HepG2 (cell line): Measurements from ENCODE around the gene ABCC3. TPM values are rescaled to one million over a fixed set of nuclear protein-coding genes. Genes with fewer than 3 reads are reported as not detected.

Experiments used
- BORCS8-MEF2B ChIP-seq: sonication (generic); formaldehyde crosslinking; IDR thresholded peaks from 2 replicates; pipeline ENCODE4 v1.8.0; 2022; ENCODE audit warnings: mild to moderate bottlenecking, missing genetic modification reagents
- ELF4 ChIP-seq: sonication (generic); formaldehyde crosslinking; IDR thresholded peaks from 2 replicates; pipeline ENCODE4 v1.5.0; 2020; ENCODE audit warnings: missing genetic modification reagents, mild to moderate bottlenecking, moderate library complexity, borderline replicate concordance
- GATAD2A ChIP-seq: IDR thresholded peaks from 2 replicates; pipeline ENCODE4 v1.6.1; 2016
- KDM1A ChIP-seq: IDR thresholded peaks from 2 replicates; pipeline ENCODE4 v1.6.1; 2016; ENCODE audit warnings: missing compliant biosample characterization
- NONO ChIP-seq, 2 experiments: fragments of 450-650 bp in 1 of 2; sonication (generic) in 1 of 2; formaldehyde crosslinking in 1 of 2; IDR thresholded peaks in 1 of 2; conservative IDR thresholded peaks in 1 of 2; 2 replicates each; pipeline versions ENCODE4 v1.6.1 to v1.8.0; 2017 to 2022; ENCODE audit warnings: mild to moderate bottlenecking in 1 of 2, missing genetic modification reagents in 1 of 2, moderate library complexity in 1 of 2
- RCOR2 ChIP-seq: IDR thresholded peaks from 2 replicates; pipeline ENCODE4 v1.6.1; 2016; ENCODE audit warnings: missing biosample characterization, missing genetic modification reagents
- SAFB2 ChIP-seq: sonication (generic); formaldehyde crosslinking; IDR thresholded peaks from 2 replicates; pipeline ENCODE4 v1.5.1; 2020; ENCODE audit warnings: missing genetic modification reagents, low read depth, mild to moderate bottlenecking, borderline replicate concordance
- SRSF9 ChIP-seq: fragments of 200-400 bp; formaldehyde crosslinking; IDR thresholded peaks from 2 replicates; pipeline ENCODE4 v1.6.1; 2018; ENCODE audit warnings: borderline replicate concordance, mild to moderate bottlenecking, low read depth, low read length; ENCODE audit not compliant: insufficient read depth, poor library complexity, severe bottlenecking
- TEAD3 ChIP-seq: optimal IDR thresholded peaks from 2 replicates; pipeline ENCODE3; 2016; ENCODE audit warnings: borderline replicate concordance
- ZNF350 ChIP-seq: sonication (generic); formaldehyde crosslinking; IDR thresholded peaks from 2 replicates; pipeline ENCODE4 v1.4.0; 2020; ENCODE audit warnings: mild to moderate bottlenecking, low read depth, missing genetic modification reagents, borderline replicate concordance
- ZNF441 ChIP-seq: sonication (generic); formaldehyde crosslinking; IDR thresholded peaks from 2 replicates; pipeline ENCODE4 v1.7.0; 2021; ENCODE audit warnings: missing genetic modification reagents, borderline replicate concordance
- ZNF510 ChIP-seq: sonication (generic); formaldehyde crosslinking; IDR thresholded peaks from 2 replicates; pipeline ENCODE4 v1.4.0; 2020; ENCODE audit warnings: low read depth, mild to moderate bottlenecking, missing genetic modification reagents
- ZNF562 ChIP-seq: sonication (generic); formaldehyde crosslinking; IDR thresholded peaks from 2 replicates; pipeline ENCODE4 v1.8.0; 2022; ENCODE audit warnings: missing genetic modification reagents, borderline replicate concordance
- ZNF773 ChIP-seq: sonication (generic); formaldehyde crosslinking; IDR thresholded peaks from 2 replicates; pipeline ENCODE4 v1.4.0; 2020; ENCODE audit warnings: missing genetic modification reagents, borderline replicate concordance
- ZNF891 ChIP-seq: sonication (generic); formaldehyde crosslinking; IDR thresholded peaks from 2 replicates; pipeline ENCODE4 v1.5.0; 2020; ENCODE audit warnings: mild to moderate bottlenecking, missing genetic modification reagents
- polyA plus RNA-seq, 8 experiments: library from polyadenylated mRNA; depleted of rRNA in 3 of 8; stranded (reverse) in 7 of 8; unstranded in 1 of 8; fragments of >200 nt; fragmentation: Illumina TruSeq in 4 of 8; extraction: Trizol in 4 of 8; gene quantifications; 2 replicates each; pipeline versions ENCODE4 v1.2.1 to v1.2.3, GENCODE V29; 2011 to 2016; ENCODE audit warnings: low read depth in 4 of 8, missing spikeins in 1 of 8, mixed read lengths in 1 of 8; ENCODE audit not compliant: insufficient read depth in 1 of 8
- total RNA-seq, 5 experiments: library from RNA; depleted of rRNA; stranded (reverse); fragments of >200 nt; fragmentation: Illumina TruSeq; extraction: Trizol; gene quantifications; 2 replicates each; pipeline ENCODE4 v1.2.3, GENCODE V29; 2016; ENCODE audit warnings: low read depth in 1 of 5
- TF ChIP-seq, protein P1 (sequence below): IDR thresholded peaks from 2 replicates; pipeline ENCODE4 v1.6.1; 2016; ENCODE audit warnings: missing biosample characterization, missing genetic modification reagents, low read depth
- TF ChIP-seq, protein P2 (sequence below): sonication (generic); formaldehyde crosslinking; IDR thresholded peaks from 2 replicates; pipeline ENCODE4 v1.8.1; 2023; ENCODE audit warnings: mild to moderate bottlenecking, missing genetic modification reagents
- TF ChIP-seq, protein P3 (sequence below): sonication (generic); formaldehyde crosslinking; IDR thresholded peaks from 2 replicates; pipeline ENCODE4 v1.8.0; 2022; ENCODE audit warnings: missing genetic modification reagents, mild to moderate bottlenecking, moderate library complexity, borderline replicate concordance
- TF ChIP-seq, protein P4 (sequence below): sonication (generic); formaldehyde crosslinking; IDR thresholded peaks from 2 replicates; pipeline ENCODE4 v1.5.0; 2020; ENCODE audit warnings: missing genetic modification reagents, mild to moderate bottlenecking, borderline replicate concordance
- TF ChIP-seq, protein P5 (sequence below): sonication (generic); formaldehyde crosslinking; IDR thresholded peaks from 2 replicates; pipeline ENCODE4 v1.4.0; 2020; ENCODE audit warnings: mild to moderate bottlenecking, missing genetic modification reagents
- TF ChIP-seq, protein P6 (sequence below): sonication (generic); formaldehyde crosslinking; IDR thresholded peaks from 2 replicates; pipeline ENCODE4 v1.4.0; 2020; ENCODE audit warnings: mild to moderate bottlenecking, missing genetic modification reagents

The ABCC3 gene
- total and polyA plus RNA-seq, 2 of the 13 experiments (the other 11 are each of a cell fraction or from before 2014, with no cell fraction given): 25.2 to 50.7 TPM

DNA sequence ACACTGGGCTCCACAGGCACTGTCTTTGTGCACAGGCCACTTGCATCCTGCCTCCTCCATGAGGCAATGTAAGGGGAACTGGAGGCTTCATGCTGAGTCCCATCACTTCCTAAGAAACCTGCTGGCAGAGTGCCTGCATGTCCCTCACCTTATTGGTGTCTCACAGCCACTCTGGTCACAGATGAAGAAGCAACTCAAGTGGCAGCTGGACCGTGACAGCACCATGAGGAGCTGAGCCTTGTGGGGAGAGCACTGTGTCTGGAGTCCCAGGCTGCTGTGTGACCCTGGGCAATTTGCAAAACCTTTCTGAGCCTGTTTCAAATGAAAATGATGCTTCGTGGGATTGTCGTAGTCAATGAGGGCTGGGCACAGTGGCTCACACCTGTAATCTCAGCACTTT lies 53.6 kb downstream of the ABCC3 start (continued):
- no peak for TF ChIP-seq NONO (IDR thresholded peaks at IDR 0.05)
- no peak for TF ChIP-seq NONO (CRISPR knock-in tag; conservative IDR thresholded peaks at IDR 0.05)
- TF ChIP-seq SRSF9: no peak
- TF ChIP-seq ZNF773: no peak
- 0 out of 2 replicates have a peak, but pooled peaks have one; percentile 13 for TF ChIP-seq ZNF891
- TF ChIP-seq, protein P1, sequence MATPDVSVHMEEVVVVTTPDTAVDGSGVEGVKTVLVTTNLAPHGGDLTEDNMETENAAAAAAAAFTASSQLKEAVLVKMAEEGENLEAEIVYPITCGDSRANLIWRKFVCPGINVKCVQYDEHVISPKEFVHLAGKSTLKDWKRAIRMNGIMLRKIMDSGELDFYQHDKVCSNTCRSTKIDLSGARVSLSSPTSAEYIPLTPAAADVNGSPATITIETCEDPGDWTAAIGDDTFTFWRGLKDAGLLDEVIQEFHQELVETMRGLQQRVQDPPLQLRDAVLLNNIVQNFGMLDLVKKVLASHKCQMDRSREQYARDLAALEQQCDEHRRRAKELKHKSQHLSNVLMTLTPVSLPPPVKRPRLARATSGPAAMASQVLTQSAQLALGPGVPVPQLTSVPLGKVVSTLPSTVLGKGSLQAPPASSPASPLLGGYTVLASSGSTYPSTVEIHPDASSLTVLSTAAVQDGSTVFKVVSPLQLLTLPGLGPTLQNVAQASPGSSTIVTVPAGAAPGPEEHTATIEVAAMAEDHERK (CRISPR knock-in tag): no peak
- no peak for TF ChIP-seq SAFB2 (CRISPR knock-in tag)
- TF ChIP-seq, protein P2, sequence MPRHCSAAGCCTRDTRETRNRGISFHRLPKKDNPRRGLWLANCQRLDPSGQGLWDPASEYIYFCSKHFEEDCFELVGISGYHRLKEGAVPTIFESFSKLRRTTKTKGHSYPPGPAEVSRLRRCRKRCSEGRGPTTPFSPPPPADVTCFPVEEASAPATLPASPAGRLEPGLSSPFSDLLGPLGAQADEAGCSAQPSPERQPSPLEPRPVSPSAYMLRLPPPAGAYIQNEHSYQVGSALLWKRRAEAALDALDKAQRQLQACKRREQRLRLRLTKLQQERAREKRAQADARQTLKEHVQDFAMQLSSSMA (CRISPR knock-in tag): no peak
- TF ChIP-seq RCOR2 (CRISPR knock-in tag): peak; percentile 31; the same call in 1 of the 2 replicates
- TF ChIP-seq, protein P3, sequence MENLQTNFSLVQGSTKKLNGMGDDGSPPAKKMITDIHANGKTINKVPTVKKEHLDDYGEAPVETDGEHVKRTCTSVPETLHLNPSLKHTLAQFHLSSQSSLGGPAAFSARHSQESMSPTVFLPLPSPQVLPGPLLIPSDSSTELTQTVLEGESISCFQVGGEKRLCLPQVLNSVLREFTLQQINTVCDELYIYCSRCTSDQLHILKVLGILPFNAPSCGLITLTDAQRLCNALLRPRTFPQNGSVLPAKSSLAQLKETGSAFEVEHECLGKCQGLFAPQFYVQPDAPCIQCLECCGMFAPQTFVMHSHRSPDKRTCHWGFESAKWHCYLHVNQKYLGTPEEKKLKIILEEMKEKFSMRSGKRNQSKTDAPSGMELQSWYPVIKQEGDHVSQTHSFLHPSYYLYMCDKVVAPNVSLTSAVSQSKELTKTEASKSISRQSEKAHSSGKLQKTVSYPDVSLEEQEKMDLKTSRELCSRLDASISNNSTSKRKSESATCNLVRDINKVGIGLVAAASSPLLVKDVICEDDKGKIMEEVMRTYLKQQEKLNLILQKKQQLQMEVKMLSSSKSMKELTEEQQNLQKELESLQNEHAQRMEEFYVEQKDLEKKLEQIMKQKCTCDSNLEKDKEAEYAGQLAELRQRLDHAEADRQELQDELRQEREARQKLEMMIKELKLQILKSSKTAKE (CRISPR knock-in tag): no peak
- no peak for TF ChIP-seq ELF4 (CRISPR knock-in tag)
- no peak for TF ChIP-seq ZNF510 (CRISPR knock-in tag)
- TF ChIP-seq ZNF350 (CRISPR knock-in tag): no peak
- TF ChIP-seq ZNF562 (CRISPR knock-in tag): no peak
- TF ChIP-seq GATAD2A (CRISPR knock-in tag): no peak
- TF ChIP-seq ZNF441 (CRISPR knock-in tag): no peak
- no peak for TF ChIP-seq TEAD3 (CRISPR knock-in tag)
- peak; percentile 46; the same call in 1 of the 2 replicates for TF ChIP-seq BORCS8-MEF2B (CRISPR knock-in tag)
- TF ChIP-seq, protein P4, sequence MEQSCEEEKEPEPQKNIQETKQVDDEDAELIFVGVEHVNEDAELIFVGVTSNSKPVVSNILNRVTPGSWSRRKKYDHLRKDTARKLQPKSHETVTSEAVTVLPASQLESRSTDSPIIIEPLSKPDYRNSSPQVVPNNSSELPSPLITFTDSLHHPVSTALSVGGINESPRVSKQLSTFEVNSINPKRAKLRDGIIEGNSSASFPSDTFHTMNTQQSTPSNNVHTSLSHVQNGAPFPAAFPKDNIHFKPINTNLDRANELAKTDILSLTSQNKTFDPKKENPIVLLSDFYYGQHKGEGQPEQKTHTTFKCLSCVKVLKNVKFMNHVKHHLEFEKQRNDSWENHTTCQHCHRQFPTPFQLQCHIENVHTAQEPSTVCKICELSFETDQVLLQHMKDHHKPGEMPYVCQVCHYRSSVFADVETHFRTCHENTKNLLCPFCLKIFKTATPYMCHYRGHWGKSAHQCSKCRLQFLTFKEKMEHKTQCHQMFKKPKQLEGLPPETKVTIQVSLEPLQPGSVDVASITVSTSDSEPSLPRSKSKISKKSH (CRISPR knock-in tag): no peak
- TF ChIP-seq, protein P5, sequence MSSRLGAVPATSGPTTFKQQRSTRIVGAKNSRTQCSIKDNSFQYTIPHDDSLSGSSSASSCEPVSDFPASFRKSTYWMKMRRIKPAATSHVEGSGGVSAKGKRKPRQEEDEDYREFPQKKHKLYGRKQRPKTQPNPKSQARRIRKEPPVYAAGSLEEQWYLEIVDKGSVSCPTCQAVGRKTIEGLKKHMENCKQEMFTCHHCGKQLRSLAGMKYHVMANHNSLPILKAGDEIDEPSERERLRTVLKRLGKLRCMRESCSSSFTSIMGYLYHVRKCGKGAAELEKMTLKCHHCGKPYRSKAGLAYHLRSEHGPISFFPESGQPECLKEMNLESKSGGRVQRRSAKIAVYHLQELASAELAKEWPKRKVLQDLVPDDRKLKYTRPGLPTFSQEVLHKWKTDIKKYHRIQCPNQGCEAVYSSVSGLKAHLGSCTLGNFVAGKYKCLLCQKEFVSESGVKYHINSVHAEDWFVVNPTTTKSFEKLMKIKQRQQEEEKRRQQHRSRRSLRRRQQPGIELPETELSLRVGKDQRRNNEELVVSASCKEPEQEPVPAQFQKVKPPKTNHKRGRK (CRISPR knock-in tag): no peak
- TF ChIP-seq, protein P6, sequence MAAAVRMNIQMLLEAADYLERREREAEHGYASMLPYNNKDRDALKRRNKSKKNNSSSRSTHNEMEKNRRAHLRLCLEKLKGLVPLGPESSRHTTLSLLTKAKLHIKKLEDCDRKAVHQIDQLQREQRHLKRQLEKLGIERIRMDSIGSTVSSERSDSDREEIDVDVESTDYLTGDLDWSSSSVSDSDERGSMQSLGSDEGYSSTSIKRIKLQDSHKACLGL (CRISPR knock-in tag): 0 out of 2 replicates have a peak, but pooled peaks have one; percentile 32
- peak; percentile 86 for TF ChIP-seq KDM1A
